NCI-H187 treated with DMSO at 0.1 percent for 48 hours (cell line): ENCODE measurements around the gene HACD2.
"Not testable (repeated sequence)": the region's sequence is repeated elsewhere in the genome, so short reads cannot be mapped to it uniquely, and the experiment has no call there.

ENCODE experiments used
- DNase-seq: peaks from one replicate; lab custom pipeline; 2025; lab: John Stamatoyannopoulos, UW

The HACD2 gene

GRCh38 chr3:123584988-123585937 lies at the start of gene HACD2:
Gene HACD2 (minus strand): TSS chr3:123585053. CDS start chr3:123585027, 26 bp downstream.
- DNase-seq = peak; percentile 91

GRCh38 chr3:123634149-123635051 lies 49.5 kb upstream of the HACD2 start:
- DNase-seq = no peak

GRCh38 chr3:123633530-123633929 lies 48.7 kb upstream of the HACD2 start:
- no peak for DNase-seq

- DNase-seq = no peak
Observed at GRCh38 chr3:123632161-123632655, 47.4 kb upstream of the HACD2 start.

- DNase-seq = no peak
Observed at GRCh38 chr3:123629747-123630047, 44.8 kb upstream of the HACD2 start.

GRCh38 chr3:123628996-123629746 lies 44.3 kb upstream of the HACD2 start:
- DNase-seq = no peak

GRCh38 chr3:123627673-123628670 lies 43.1 kb upstream of the HACD2 start:
- DNase-seq = no peak

- no peak for DNase-seq
Observed at GRCh38 chr3:123626881-123627280, 42.0 kb upstream of the HACD2 start.

GRCh38 chr3:123624302-123624701 lies 39.4 kb upstream of the HACD2 start:
- no peak for DNase-seq

- DNase-seq = no peak
Observed at GRCh38 chr3:123623346-123623880, 38.6 kb upstream of the HACD2 start.

- DNase-seq = no peak
Observed at GRCh38 chr3:123622766-123623165, 37.9 kb upstream of the HACD2 start.

GRCh38 chr3:123621850-123622189 lies 37.0 kb upstream of the HACD2 start:
- no peak for DNase-seq

- DNase-seq = no peak
Observed at GRCh38 chr3:123621186-123621849, 36.5 kb upstream of the HACD2 start.

GRCh38 chr3:123620343-123620742 lies 35.5 kb upstream of the HACD2 start:
- no peak for DNase-seq

GRCh38 chr3:123618768-123619484 lies 34.1 kb upstream of the HACD2 start:
- DNase-seq = no peak

GRCh38 chr3:123618076-123618708 lies 33.3 kb upstream of the HACD2 start:
- no peak for DNase-seq

- no peak for DNase-seq
Observed at GRCh38 chr3:123616593-123616992, 31.7 kb upstream of the HACD2 start.

GRCh38 chr3:123613543-123613942 lies 28.7 kb upstream of the HACD2 start:
- no peak for DNase-seq

GRCh38 chr3:123611674-123612073 lies 26.8 kb upstream of the HACD2 start:
- DNase-seq = not testable (repeated sequence)
